ENCODE results near the gene TFIP11. TPM values are rescaled to one million over a fixed set of nuclear protein-coding genes. Genes with fewer than 3 reads are reported as not detected.

TFIP11 gene
- total and polyA plus RNA-seq, 9 of the 15 experiments (the other 6 are each of a cell fraction or from before 2014, with no cell fraction given): 11.5 to 38.1 (median 25.2) TPM

DNA sequence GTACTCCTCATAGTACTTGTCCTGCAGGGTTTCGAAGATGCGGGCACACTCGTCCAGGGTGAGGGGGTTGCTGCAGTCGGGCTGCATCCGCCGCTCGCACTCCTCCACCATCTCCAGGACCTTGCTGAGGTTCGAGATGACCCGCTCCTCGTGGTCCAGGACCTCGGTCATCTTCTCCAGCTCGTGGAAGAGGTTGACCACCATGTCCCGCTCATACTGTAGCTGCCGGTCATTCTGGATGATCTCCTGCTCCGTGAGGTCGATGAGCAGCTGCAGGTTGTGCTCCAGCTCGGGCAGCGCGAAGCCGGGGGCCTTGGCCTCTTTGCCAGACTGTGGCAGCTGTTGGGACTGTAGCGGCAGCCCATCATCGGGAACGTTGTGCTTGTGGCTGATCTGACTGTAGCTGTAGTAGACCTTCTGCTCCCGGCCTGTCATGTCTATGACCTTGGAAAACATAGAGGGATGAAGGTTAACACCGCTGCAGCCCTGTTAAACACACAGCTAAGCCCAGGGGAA lies 13.0 kb downstream of the TFIP11 start:
- ATAC-seq (no peak), DNase-seq (ENCODE audit: extremely low read depth in 1 of 4, low spot score in 3 of 4) (no peak), FAIRE-seq (no peak)
- Histone ChIP-seq H3K36me3 (ENCODE audit: control insufficient read depth, insufficient read depth, low read length) (peaks cover 80% of the 10 kb centered on the region), H3K4me1 (replicated peaks in 1 of 2; ENCODE audit: control insufficient read depth in 2 of 2, insufficient read depth in 2 of 2, low read length in 2 of 2) (peaks cover 5 to 13% of the 10 kb centered on the region in 2 experiments; a peak in 3 of 5 replicates), H3K9me1 (ENCODE audit: control insufficient read depth, insufficient read depth, low read length) (no peaks in the 10 kb centered on the region), H3K9ac (ENCODE audit: insufficient read depth in 1 of 2, low read depth in 2 of 2, low read length in 2 of 2) (no peak overlapping the region), H3K27me3 (ENCODE audit: control insufficient read depth in 2 of 2, insufficient read depth in 2 of 2, low read length in 2 of 2) (no peaks in the 10 kb centered on the region), H3K27ac (ENCODE audit: extremely low read depth, low read depth, low read length) (no peak overlapping the region; the same call in 2 of the 3 replicates), H3K79me2 (ENCODE audit: control insufficient read depth, insufficient read depth, low read length) (peaks cover 2% of the 10 kb centered on the region), H3K9me3 (replicated peaks; ENCODE audit: control insufficient read depth, insufficient read depth, low read depth, low read length) (no peaks in the 10 kb centered on the region; the same call in 1 of the 2 replicates), H2AFZ (ENCODE audit: low read depth, low read length) (no peak overlapping the region), H4K20me1 (replicated peaks; ENCODE audit: control insufficient read depth, insufficient read depth, low read length) (no peaks in the 10 kb centered on the region), H3K4me3 (no peak overlapping the region), H3K4me2 (ENCODE audit: insufficient read depth, low read length) (no peak overlapping the region)
- BruUV-seq (replicated peaks): no TSS peak
- in situ Hi-C loops (cut with MboI): no loop called here
- 92% methylated on average over 16 of the region's 25 CpGs for WGBS (ENCODE audit: insufficient coverage, low coverage, missing lambda C conversion rate)
- ChIA-PET CTCF (ENCODE audit: low intra/inter-chr PET ratio) (no interaction called here), POLR2A (interaction anchor here (0.6 to 0.8 kb wide), 2 partner anchors 13 to 16 kb away, joined by 3 to 5 read pairs; partner anchors contain the start of genes HPS4, SRRD and TFIP11)
- intact Hi-C loops (cut with micrococcal nuclease): no loop called here
- TF ChIP-seq EHMT2 (IDR thresholded peaks at IDR 0.05): no peak
- no peak for TF ChIP-seq SMAD1 (IDR thresholded peaks at IDR 0.05; ENCODE audit: low read depth, low read length, partially characterized antibody)
- TF ChIP-seq, protein P1, sequence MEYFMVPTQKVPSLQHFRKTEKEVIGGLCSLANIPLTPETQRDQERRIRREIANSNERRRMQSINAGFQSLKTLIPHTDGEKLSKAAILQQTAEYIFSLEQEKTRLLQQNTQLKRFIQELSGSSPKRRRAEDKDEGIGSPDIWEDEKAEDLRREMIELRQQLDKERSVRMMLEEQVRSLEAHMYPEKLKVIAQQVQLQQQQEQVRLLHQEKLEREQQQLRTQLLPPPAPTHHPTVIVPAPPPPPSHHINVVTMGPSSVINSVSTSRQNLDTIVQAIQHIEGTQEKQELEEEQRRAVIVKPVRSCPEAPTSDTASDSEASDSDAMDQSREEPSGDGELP (CRISPR knock-in tag; IDR thresholded peaks at IDR 0.05; ENCODE audit: borderline replicate concordance): no peak
- no peak for TF ChIP-seq BRF1 (IDR thresholded peaks at IDR 0.05; ENCODE audit: borderline replicate concordance, extremely low read depth, insufficient read length)
- TF ChIP-seq, protein P2, sequence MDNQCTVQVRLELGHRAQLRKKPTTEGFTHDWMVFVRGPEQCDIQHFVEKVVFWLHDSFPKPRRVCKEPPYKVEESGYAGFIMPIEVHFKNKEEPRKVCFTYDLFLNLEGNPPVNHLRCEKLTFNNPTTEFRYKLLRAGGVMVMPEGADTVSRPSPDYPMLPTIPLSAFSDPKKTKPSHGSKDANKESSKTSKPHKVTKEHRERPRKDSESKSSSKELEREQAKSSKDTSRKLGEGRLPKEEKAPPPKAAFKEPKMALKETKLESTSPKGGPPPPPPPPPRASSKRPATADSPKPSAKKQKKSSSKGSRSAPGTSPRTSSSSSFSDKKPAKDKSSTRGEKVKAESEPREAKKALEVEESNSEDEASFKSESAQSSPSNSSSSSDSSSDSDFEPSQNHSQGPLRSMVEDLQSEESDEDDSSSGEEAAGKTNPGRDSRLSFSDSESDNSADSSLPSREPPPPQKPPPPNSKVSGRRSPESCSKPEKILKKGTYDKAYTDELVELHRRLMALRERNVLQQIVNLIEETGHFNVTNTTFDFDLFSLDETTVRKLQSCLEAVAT (IDR thresholded peaks at IDR 0.05): no peak
- TF ChIP-seq MTA2 (IDR thresholded peaks at IDR 0.05; ENCODE audit: low read depth): no peak
- no peak for TF ChIP-seq ZNF212 (CRISPR knock-in tag; IDR thresholded peaks at IDR 0.05)
- no peak for TF ChIP-seq ZNF140 (CRISPR knock-in tag; IDR thresholded peaks at IDR 0.05)
- no peak for TF ChIP-seq PCBP1 (IDR thresholded peaks at IDR 0.05; ENCODE audit: low read depth, low read length, poor library complexity, severe bottlenecking)
- TF ChIP-seq FOXJ2 (tag; IDR thresholded peaks at IDR 0.05): no peak
- TF ChIP-seq GATA2 (CRISPR knock-in tag; IDR thresholded peaks at IDR 0.05): no peak
- TF ChIP-seq, protein P3, sequence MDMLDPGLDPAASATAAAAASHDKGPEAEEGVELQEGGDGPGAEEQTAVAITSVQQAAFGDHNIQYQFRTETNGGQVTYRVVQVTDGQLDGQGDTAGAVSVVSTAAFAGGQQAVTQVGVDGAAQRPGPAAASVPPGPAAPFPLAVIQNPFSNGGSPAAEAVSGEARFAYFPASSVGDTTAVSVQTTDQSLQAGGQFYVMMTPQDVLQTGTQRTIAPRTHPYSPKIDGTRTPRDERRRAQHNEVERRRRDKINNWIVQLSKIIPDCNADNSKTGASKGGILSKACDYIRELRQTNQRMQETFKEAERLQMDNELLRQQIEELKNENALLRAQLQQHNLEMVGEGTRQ (CRISPR knock-in tag; IDR thresholded peaks at IDR 0.05): no peak
- TF ChIP-seq ZNF274 (IDR thresholded peaks at IDR 0.05; ENCODE audit: borderline replicate concordance, low read depth, low read length): no peak
- no peak for TF ChIP-seq ZKSCAN1 (IDR thresholded peaks at IDR 0.05; ENCODE audit: low read depth, low read length)
- TF ChIP-seq KHSRP (IDR thresholded peaks at IDR 0.05): no peak
- TF ChIP-seq THRAP3 (IDR thresholded peaks at IDR 0.05; ENCODE audit: borderline replicate concordance): no peak
